ENCODE results near the gene TSPAN9. TPM values are rescaled to one million over a fixed set of nuclear protein-coding genes. Genes with fewer than 3 reads are reported as not detected.

TSPAN9 gene
- total and polyA plus RNA-seq, 2 of the 4 experiments (the other 2 are of a cell fraction), result 17.7 to 39.1 TPM

DNA sequence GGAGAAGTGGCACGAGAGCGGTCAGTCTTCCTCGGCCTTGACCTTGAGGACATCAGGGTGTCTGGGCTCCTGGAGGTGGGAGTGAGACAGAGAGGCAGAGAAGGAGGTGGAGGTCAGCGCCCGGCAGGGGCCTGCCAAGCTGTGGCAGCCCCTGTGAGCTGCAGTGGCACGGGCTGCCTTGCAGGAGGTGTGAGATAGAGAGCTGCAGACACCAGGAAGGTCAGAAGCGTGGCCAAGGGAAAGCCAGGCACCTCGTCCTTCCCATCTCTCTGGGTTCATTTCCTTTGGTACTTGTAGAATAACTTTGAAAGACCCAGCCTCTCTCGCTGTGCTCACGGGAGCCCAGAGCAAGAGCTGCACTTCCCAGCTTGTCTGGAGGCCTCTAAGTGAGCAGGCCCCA is 98.1 kb downstream of the TSPAN9 start:
- Histone ChIP-seq H3K4me2 (ENCODE audit: low read depth, low read length) (no peak overlapping the region), H3K9ac (ENCODE audit: low read depth, low read length) (no peak overlapping the region), H4K91ac (ENCODE audit: insufficient read depth, low read depth, low read length) (no peak overlapping the region), H4K20me1 (ENCODE audit: insufficient read depth, low read length) (no peaks in the 10 kb centered on the region), H3K18ac (ENCODE audit: low read depth, low read length) (no peak overlapping the region), H2AFZ (replicated peaks; ENCODE audit: low read length, poor library complexity) (no peak overlapping the region), H2BK5ac (ENCODE audit: low read depth, low read length, poor library complexity, severe bottlenecking) (no peak overlapping the region), H2BK15ac (ENCODE audit: low read depth, low read length) (no peak overlapping the region), H4K8ac (ENCODE audit: low read depth in 2 of 2, low read length in 2 of 2) (no peak overlapping the region), H2AK5ac (ENCODE audit: low read depth, low read length) (no peak overlapping the region), H3K27ac (ENCODE audit: insufficient read depth, low read length) (no peak overlapping the region), H3K36me3 (ENCODE audit: control insufficient read depth, insufficient read depth, low read length) (no peaks in the 10 kb centered on the region), H3K4me3 (ENCODE audit: insufficient read depth, low read depth, low read length) (no peak overlapping the region), H3K27me3 (ENCODE audit: control insufficient read depth, insufficient read depth, low read length) (no peaks in the 10 kb centered on the region), H3K79me1 (ENCODE audit: low read depth in 1 of 2, low read length in 2 of 2) (peaks cover 8 to 25% of the 10 kb centered on the region in 2 experiments), H3K14ac (replicated peaks; ENCODE audit: low read depth, low read length) (no peak overlapping the region), H2AK9ac (replicated peaks; ENCODE audit: low read depth, low read length, poor library complexity) (no peak overlapping the region), H3K9me1 (ENCODE audit: insufficient read depth, low read length) (peaks cover 13% of the 10 kb centered on the region), H2BK20ac (ENCODE audit: low read depth, low read length) (no peak overlapping the region), H4K5ac (ENCODE audit: low read depth, low read length) (no peak overlapping the region), H2BK120ac (ENCODE audit: low read depth, low read length) (no peak overlapping the region), H3K9me3 (ENCODE audit: control insufficient read depth, insufficient read depth, low read length) (no peaks in the 10 kb centered on the region), H3K56ac (ENCODE audit: extremely low read depth, insufficient read depth, low read length) (no peak overlapping the region), H3K4me1 (ENCODE audit: control insufficient read depth, insufficient read depth, low read length) (peaks cover 15% of the 10 kb centered on the region), H3K4ac (ENCODE audit: low read depth, low read length) (no peak overlapping the region), H3K23ac (ENCODE audit: low read depth, low read length) (no peak overlapping the region)
- CTCF ChIA-PET, result no interaction called here
- intact Hi-C loops (cut with micrococcal nuclease), result no loop called here
- WGBS, 2 experiments (ENCODE audit: extremely low coverage in 2 of 2, insufficient read length in 1 of 2), result 67% methylated on average over 4 of the region's 10 CpGs; no CpG with 5 or more reads in 1 of the 2 experiments
- no peak for ATAC-seq (ENCODE audit: low read depth)
- POLR2A ChIA-PET (ENCODE audit: unreplicated experiment), result no interaction called here
- dilution Hi-C loops (cut with HindIII; ENCODE audit: low sequenced_read_pairs, unreplicated experiment), result no loop called here
- TF ChIP-seq, protein P1, sequence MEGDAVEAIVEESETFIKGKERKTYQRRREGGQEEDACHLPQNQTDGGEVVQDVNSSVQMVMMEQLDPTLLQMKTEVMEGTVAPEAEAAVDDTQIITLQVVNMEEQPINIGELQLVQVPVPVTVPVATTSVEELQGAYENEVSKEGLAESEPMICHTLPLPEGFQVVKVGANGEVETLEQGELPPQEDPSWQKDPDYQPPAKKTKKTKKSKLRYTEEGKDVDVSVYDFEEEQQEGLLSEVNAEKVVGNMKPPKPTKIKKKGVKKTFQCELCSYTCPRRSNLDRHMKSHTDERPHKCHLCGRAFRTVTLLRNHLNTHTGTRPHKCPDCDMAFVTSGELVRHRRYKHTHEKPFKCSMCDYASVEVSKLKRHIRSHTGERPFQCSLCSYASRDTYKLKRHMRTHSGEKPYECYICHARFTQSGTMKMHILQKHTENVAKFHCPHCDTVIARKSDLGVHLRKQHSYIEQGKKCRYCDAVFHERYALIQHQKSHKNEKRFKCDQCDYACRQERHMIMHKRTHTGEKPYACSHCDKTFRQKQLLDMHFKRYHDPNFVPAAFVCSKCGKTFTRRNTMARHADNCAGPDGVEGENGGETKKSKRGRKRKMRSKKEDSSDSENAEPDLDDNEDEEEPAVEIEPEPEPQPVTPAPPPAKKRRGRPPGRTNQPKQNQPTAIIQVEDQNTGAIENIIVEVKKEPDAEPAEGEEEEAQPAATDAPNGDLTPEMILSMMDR (conservative IDR thresholded peaks at IDR 0.05; ENCODE audit: low read depth, low read length), result no peak
- TF ChIP-seq CEBPB (IDR thresholded peaks at IDR 0.05; ENCODE audit: low read depth, low read length) (no peak), NFE2L2 (IDR thresholded peaks at IDR 0.05; ENCODE audit: low read depth, low read length) (no peak), CHD1 (IDR thresholded peaks at IDR 0.05; ENCODE audit: low read depth, low read length) (no peak), RCOR1 (IDR thresholded peaks at IDR 0.05; ENCODE audit: insufficient replicate concordance, low read length) (no peak), POLR2A (IDR thresholded peaks at IDR 0.05; ENCODE audit: low read depth, low read length) (no peak), SMC3 (IDR thresholded peaks at IDR 0.05; ENCODE audit: low read depth, low read length) (no peak), FOS (IDR thresholded peaks at IDR 0.05; ENCODE audit: low read depth, low read length) (no peak), MXI1 (IDR thresholded peaks at IDR 0.05; ENCODE audit: borderline replicate concordance, low read depth, low read length) (no peak), BHLHE40 (IDR thresholded peaks at IDR 0.05; ENCODE audit: low read depth, low read length) (no peak), MAZ (IDR thresholded peaks at IDR 0.05; ENCODE audit: borderline replicate concordance, low read depth, low read length) (no peak), RFX5 (IDR thresholded peaks at IDR 0.05; ENCODE audit: low read depth, low read length) (no peak), RAD21 (IDR thresholded peaks at IDR 0.05; ENCODE audit: low read length) (no peak), MAFK (IDR thresholded peaks at IDR 0.05; ENCODE audit: low read depth, low read length) (no peak)
- TF ChIP-seq, protein P2, sequence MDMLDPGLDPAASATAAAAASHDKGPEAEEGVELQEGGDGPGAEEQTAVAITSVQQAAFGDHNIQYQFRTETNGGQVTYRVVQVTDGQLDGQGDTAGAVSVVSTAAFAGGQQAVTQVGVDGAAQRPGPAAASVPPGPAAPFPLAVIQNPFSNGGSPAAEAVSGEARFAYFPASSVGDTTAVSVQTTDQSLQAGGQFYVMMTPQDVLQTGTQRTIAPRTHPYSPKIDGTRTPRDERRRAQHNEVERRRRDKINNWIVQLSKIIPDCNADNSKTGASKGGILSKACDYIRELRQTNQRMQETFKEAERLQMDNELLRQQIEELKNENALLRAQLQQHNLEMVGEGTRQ (IDR thresholded peaks at IDR 0.05; ENCODE audit: low read depth, low read length), result no peak
- TF ChIP-seq, protein P3, sequence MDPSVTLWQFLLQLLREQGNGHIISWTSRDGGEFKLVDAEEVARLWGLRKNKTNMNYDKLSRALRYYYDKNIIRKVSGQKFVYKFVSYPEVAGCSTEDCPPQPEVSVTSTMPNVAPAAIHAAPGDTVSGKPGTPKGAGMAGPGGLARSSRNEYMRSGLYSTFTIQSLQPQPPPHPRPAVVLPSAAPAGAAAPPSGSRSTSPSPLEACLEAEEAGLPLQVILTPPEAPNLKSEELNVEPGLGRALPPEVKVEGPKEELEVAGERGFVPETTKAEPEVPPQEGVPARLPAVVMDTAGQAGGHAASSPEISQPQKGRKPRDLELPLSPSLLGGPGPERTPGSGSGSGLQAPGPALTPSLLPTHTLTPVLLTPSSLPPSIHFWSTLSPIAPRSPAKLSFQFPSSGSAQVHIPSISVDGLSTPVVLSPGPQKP (IDR thresholded peaks at IDR 0.05; ENCODE audit: borderline replicate concordance, low read depth, low read length), result no peak
- DNase-seq, result no peak
- in situ Hi-C loops (cut with MboI; ENCODE audit: low sequenced_read_pairs), result no loop called here
- BruUV-seq (replicated peaks), result no TSS peak
